GM08714 (cell line): ENCODE results near the gene FAF1.
"Not testable (repeated sequence)": the region's sequence is repeated elsewhere in the genome, so short reads cannot be mapped to it uniquely, and the experiment has no call there.

Experiments used
- H3K4me3 ChIP-seq: fragments of 200-500 bp; sonication (Bioruptor generic); 2 replicates; pipeline ENCODE4 v1.5.1; 2014; ENCODE audit warnings: mild to moderate bottlenecking, low read length, inconsistent platforms
- ZNF274 ChIP-seq: IDR thresholded peaks from 2 replicates; pipeline ENCODE4 v1.6.1; 2012; ENCODE audit warnings: mild to moderate bottlenecking, low read depth, low read length

FAF1 gene

GRCh38 chr1:50921029-50921428 lies 39.0 kb downstream of the FAF1 start:
- TF ChIP-seq ZNF274: no peak
- H3K4me3 ChIP-seq: no peak overlapping the region

DNA sequence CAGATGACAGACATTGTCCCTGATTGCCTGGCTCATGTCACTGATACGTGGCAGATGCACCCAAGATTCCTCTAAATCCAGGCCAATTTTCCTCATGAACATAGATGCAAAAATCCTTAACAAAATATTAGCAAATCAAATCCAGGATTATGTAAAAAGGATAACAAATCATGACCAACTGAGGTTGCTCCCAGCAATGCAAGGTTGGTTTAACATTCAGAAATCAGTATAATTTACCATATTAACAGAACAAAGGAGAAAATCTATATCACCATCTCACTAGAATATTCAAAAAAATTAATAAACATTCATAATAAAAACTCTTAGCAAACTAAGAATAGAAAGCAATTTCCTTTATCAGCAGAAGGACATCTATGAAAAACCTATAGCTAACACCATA lies 39.7 kb downstream of the FAF1 start:
- TF ChIP-seq ZNF274: no peak
- no peak overlapping the region for H3K4me3 ChIP-seq

GRCh38 chr1:50917138-50918137 lies 42.6 kb downstream of the FAF1 start:
- H3K4me3 ChIP-seq: no peak overlapping the region

GRCh38 chr1:50915621-50916020 lies 44.4 kb downstream of the FAF1 start:
- TF ChIP-seq ZNF274: no peak
- H3K4me3 ChIP-seq: no peak overlapping the region

More at GRCh38 chr1:50917138-50918137, 42.6 kb downstream of the FAF1 start:
- no peak for TF ChIP-seq ZNF274

DNA sequence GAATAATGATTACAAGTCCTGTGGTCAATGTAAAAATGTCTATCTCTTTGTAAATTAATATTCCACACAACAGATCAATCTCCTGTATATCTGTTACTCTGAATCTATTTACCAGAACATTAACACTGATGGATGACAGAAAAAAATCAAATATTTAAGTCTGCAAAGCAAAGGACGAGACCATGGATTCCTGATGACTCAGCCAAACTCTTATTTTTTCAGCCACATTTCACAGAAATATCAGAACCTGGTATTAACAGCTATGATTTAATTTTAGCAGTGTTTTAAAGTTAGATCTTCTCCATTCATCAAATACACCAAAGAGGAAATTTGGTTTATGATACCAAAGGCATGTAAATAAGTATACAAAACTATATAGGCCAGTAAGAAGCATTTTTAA lies 46.1 kb downstream of the FAF1 start:
- TF ChIP-seq ZNF274: no peak
- no peak overlapping the region for H3K4me3 ChIP-seq

- not testable (repeated sequence) for H3K4me3 ChIP-seq
These were observed 49.7 kb downstream of the FAF1 start for GRCh38 chr1:50910356-50910755.

- not testable (repeated sequence) for H3K4me3 ChIP-seq
These were observed 52.5 kb downstream of the FAF1 start for GRCh38 chr1:50907610-50908009.

- H3K4me3 ChIP-seq: not testable (repeated sequence)
These were observed 54.0 kb downstream of the FAF1 start for GRCh38 chr1:50906050-50906449.

- no peak for TF ChIP-seq ZNF274
- no peak overlapping the region for H3K4me3 ChIP-seq
These were observed 57.6 kb downstream of the FAF1 start for GRCh38 chr1:50902419-50902818.

DNA sequence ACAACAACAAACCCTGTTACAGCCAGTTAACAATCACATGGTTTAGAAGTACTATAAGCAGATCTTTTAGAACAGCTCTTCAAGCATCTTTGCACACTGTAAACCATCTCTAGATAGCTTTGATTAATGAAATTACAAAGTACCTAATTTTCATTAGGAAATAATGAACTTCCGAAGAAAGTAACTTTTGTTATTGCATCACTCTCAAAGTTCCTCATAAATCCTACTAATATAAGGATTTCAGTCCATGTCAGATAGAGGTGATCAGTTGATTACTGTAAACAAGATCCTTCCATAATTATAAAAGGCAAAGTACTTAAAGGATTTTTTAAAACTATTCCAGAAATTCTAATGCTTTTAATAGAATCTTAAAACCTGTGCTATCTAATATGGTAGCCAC lies 58.2 kb downstream of the FAF1 start:
- no peak overlapping the region for H3K4me3 ChIP-seq
- no peak for TF ChIP-seq ZNF274

GRCh38 chr1:50898773-50899172 lies 61.3 kb downstream of the FAF1 start:
- no peak overlapping the region for H3K4me3 ChIP-seq
- TF ChIP-seq ZNF274: no peak

- H3K4me3 ChIP-seq: no peak overlapping the region
- TF ChIP-seq ZNF274: no peak
These were observed 65.7 kb downstream of the FAF1 start for GRCh38 chr1:50894340-50894739.

GRCh38 chr1:50893466-50893865 lies 66.6 kb downstream of the FAF1 start:
- TF ChIP-seq ZNF274: no peak

DNA sequence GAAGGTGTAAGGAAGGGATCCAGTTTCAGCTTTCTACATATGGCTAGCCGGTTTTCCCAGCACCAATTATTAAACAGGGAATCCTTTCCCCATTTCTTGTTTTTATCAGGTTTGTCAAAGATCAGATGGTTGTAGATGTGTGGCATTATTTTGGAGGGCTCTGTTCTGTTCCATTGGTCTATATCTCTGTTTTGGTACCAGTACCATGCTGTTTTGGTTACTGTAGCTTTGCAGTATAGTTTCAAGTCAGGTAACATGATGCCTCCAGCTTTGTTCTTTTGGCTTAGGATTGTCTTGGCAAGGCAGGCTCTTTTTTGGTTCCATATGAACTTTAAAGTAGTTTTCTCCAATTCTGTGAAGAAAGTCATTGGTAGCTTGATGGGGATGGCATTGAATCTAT lies 72.5 kb downstream of the FAF1 start:
- H3K4me3 ChIP-seq: not testable (repeated sequence)

More at GRCh38 chr1:50893466-50893865, 66.6 kb downstream of the FAF1 start:
- no peak overlapping the region for H3K4me3 ChIP-seq

- TF ChIP-seq ZNF274: no peak
- no peak overlapping the region for H3K4me3 ChIP-seq
These were observed 79.7 kb downstream of the FAF1 start for GRCh38 chr1:50880373-50880772.

DNA sequence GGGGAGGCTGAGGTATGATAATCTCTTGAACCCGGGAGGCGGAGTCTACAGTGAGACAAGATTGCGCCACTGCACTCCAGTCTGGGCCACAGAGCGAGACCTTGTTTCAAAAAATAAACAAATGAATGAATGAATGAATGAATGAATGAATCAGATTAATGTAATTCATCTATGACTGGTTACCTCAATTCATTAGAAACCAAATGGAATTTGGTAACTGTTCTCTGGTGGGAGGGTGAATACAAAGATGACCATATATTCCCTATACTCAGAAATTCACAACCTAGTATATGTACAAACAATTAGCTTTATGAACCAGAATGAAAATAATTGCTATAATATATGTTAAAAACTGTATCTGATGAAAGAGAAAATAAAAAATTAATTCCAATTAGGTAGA lies 80.9 kb downstream of the FAF1 start:
- no peak for TF ChIP-seq ZNF274
- H3K4me3 ChIP-seq: no peak overlapping the region
